Measurements from ENCODE around the gene TSTD2. TPM values are rescaled to one million over a fixed set of nuclear protein-coding genes. Genes with fewer than 3 reads are reported as not detected.
"Not testable (repeated sequence)": the region's sequence is repeated elsewhere in the genome, so short reads cannot be mapped to it uniquely, and the experiment has no call there.

TSTD2 gene
- total RNA-seq, 3 donors from 2014 or later (not counting 1 experiment from before 2014, with no cell fraction given), result 16.2 to 25.7 (median 24.7) TPM

DNA sequence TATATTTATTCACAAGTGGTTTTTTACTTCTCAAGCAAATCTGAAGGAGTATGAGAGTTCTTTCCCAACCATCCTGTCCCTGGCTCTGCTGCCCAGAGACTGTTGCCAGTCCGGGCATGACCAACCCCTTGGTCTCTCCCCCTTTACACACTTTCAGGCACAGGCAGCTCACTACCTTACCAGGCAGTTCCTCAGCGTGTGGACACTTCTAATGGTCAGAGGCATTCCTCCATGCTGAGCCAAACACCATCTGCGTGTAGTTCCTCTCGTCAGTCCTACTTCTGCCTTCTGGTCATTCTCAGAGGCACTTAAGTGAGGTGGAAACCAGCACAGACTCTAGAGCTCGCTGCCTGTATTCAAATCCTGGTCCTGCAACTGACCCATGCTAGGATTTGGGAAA is 56.1 kb downstream of the TSTD2 start:
- Mint-ChIP-seq H3K9me3 (no peaks in the 10 kb centered on the region), H3K36me3 (no peaks in the 10 kb centered on the region), H3K27ac (no peak overlapping the region), H3K27me3 (ENCODE audit: low read depth in 2 of 2) (peaks cover under 1 to 5% of the 10 kb centered on the region in 2 donors), H3K4me1 (peaks cover 6 to 27% of the 10 kb centered on the region in 2 donors), H3K4me3 (no peak overlapping the region)
- no peaks in the 10 kb centered on the region for H3K9me3 ChIP-seq (ENCODE audit: control insufficient read depth, insufficient read depth, low read length)
- no peak overlapping the region for H3K4me3 ChIP-seq (ENCODE audit: low read length)
- no peak for TF ChIP-seq CTCF (IDR thresholded peaks at IDR 0.05)
- ATAC-seq, result no peak
- intact Hi-C loops (cut with micrococcal nuclease), result no loop called here
- WGBS (ENCODE audit: insufficient coverage), result 82% methylated on average over 5 of the region's 5 CpGs
- DNase-seq, result no peak
- H3K27me3 ChIP-seq (ENCODE audit: control insufficient read depth, insufficient read depth, low read length), result no peaks in the 10 kb centered on the region
- no peak overlapping the region for H3K27ac ChIP-seq (ENCODE audit: low read length)
- no peaks in the 10 kb centered on the region for H3K36me3 ChIP-seq (ENCODE audit: control insufficient read depth, insufficient read depth, low read length)
- peaks cover 11% of the 10 kb centered on the region for H3K4me1 ChIP-seq (ENCODE audit: control insufficient read depth, insufficient read depth, low read length)

DNA sequence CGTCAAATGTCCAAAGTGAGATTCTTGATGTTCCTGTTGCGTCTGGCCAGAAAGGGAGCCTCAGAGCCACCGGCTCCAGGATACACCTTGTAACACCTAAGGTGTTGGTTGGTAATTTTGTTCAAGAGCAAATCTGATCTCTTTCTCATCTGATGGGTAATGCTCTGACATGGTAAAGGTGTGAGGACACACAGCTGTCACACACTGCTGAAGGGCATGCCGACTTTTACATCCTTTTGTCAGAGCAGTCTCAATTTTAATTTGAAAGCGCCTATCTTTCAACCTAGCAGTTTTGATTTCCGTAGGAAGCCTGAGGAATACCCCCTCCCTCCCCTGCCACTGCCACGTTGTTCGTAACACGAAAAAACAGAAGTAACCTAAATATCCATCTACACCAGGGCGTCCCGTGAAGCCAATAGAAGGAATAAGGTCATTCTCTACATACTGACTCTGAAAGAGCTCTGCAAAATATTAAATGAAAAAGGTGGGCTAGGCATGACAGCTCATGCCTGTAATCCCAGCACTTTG is 57.4 kb downstream of the TSTD2 start:
- Mint-ChIP-seq H3K27me3 (ENCODE audit: low read depth in 2 of 2) (peaks cover 5 to 6% of the 10 kb centered on the region in 2 donors), H3K27ac (peak overlapping the region; percentile 83 to 90), H3K9me3 (no peaks in the 10 kb centered on the region), H3K36me3 (no peaks in the 10 kb centered on the region), H3K4me1 (peaks cover 6 to 27% of the 10 kb centered on the region in 2 donors), H3K4me3 (peak overlapping the region; percentile 91)
- Histone ChIP-seq H3K27ac (ENCODE audit: low read length) (no peak overlapping the region), H3K36me3 (ENCODE audit: control insufficient read depth, insufficient read depth, low read length) (no peaks in the 10 kb centered on the region), H3K4me1 (ENCODE audit: control insufficient read depth, insufficient read depth, low read length) (peaks cover 11% of the 10 kb centered on the region), H3K27me3 (ENCODE audit: control insufficient read depth, insufficient read depth, low read length) (no peaks in the 10 kb centered on the region), H3K9me3 (ENCODE audit: control insufficient read depth, insufficient read depth, low read length) (no peaks in the 10 kb centered on the region), H3K4me3 (ENCODE audit: low read length) (peak overlapping the region; percentile 48)
- intact Hi-C loops (cut with micrococcal nuclease), result no loop called here
- WGBS (ENCODE audit: insufficient coverage), result 45% methylated on average over 11 of the region's 11 CpGs
- no peak for TF ChIP-seq CTCF (IDR thresholded peaks at IDR 0.05)
- ATAC-seq, result peak; percentile 46 to 53 (median 49)
- DNase-seq, result peak in 1 of 2 donors; percentile 22

GRCh38 chr9:97574921-97575672 is 58.1 kb downstream of the TSTD2 start:
- ATAC-seq (peak; percentile 52 to 75 (median 57)), DNase-seq (peak; percentile 27 to 51)
- H3K27ac ChIP-seq (ENCODE audit: low read length); H3K36me3 Mint-ChIP-seq; H3K27me3 ChIP-seq (ENCODE audit: control insufficient read depth, insufficient read depth, low read length); H3K9me3 Mint-ChIP-seq; H3K36me3 ChIP-seq (ENCODE audit: control insufficient read depth, insufficient read depth, low read length); H3K9me3 ChIP-seq (ENCODE audit: control insufficient read depth, insufficient read depth, low read length); intact Hi-C loops (cut with micrococcal nuclease); H3K27me3 Mint-ChIP-seq (ENCODE audit: low read depth in 2 of 2): not testable (repeated sequence)
- Mint-ChIP-seq H3K4me1 (peaks cover 6 to 27% of the 10 kb centered on the region in 2 donors), H3K4me3 (peak overlapping the region; percentile 91), H3K27ac (peak overlapping the region; percentile 83 to 90)
- WGBS (ENCODE audit: insufficient coverage), result 66% methylated on average over 21 of the region's 21 CpGs
- Histone ChIP-seq H3K4me3 (ENCODE audit: low read length) (peak overlapping the region; percentile 48), H3K4me1 (ENCODE audit: control insufficient read depth, insufficient read depth, low read length) (peaks cover 11% of the 10 kb centered on the region)

GRCh38 chr9:97574101-97574571 is 59.0 kb downstream of the TSTD2 start:
- H3K9me3 ChIP-seq (ENCODE audit: control insufficient read depth, insufficient read depth, low read length); DNase-seq; H3K4me3 Mint-ChIP-seq; H3K4me3 ChIP-seq (ENCODE audit: low read length); ATAC-seq; intact Hi-C loops (cut with micrococcal nuclease); H3K27me3 Mint-ChIP-seq (ENCODE audit: low read depth in 2 of 2); H3K36me3 ChIP-seq (ENCODE audit: control insufficient read depth, insufficient read depth, low read length); H3K36me3 Mint-ChIP-seq; H3K27me3 ChIP-seq (ENCODE audit: control insufficient read depth, insufficient read depth, low read length); H3K27ac Mint-ChIP-seq; H3K27ac ChIP-seq (ENCODE audit: low read length); H3K9me3 Mint-ChIP-seq: not testable (repeated sequence)
- peaks cover 11% of the 10 kb centered on the region for H3K4me1 ChIP-seq (ENCODE audit: control insufficient read depth, insufficient read depth, low read length)
- WGBS (ENCODE audit: insufficient coverage), result 95% methylated on average over 47 of the region's 47 CpGs
- peaks cover 6 to 22% of the 10 kb centered on the region in 2 donors for H3K4me1 Mint-ChIP-seq
